ENCODE data around the gene LGALS3BP.
"Not testable (repeated sequence)": the region's sequence is repeated elsewhere in the genome, so short reads cannot be mapped to it uniquely, and the experiment has no call there.

- TF ChIP-seq CTCF (IDR thresholded peaks at IDR 0.05 in 8 of 11, conservative IDR thresholded peaks at IDR 0.05 in 3 of 11); POLR2A (IDR thresholded peaks at IDR 0.05): not testable (repeated sequence)
These were observed 16.8 kb downstream of the LGALS3BP start for GRCh38 chr17:78962984-78963348.

Measured in spleen (tissue), 7 donors.